ENCODE data around the gene MZB1.
"Not testable (repeated sequence)": the region's sequence is repeated elsewhere in the genome, so short reads cannot be mapped to it uniquely, and the experiment has no call there.

MZB1 gene

GRCh38 chr5:139410993-139411828 is 21.5 kb upstream of the MZB1 start:
- Histone ChIP-seq H3K79me2 (ENCODE audit: insufficient read depth, low read length) (no peaks in the 10 kb centered on the region), H3K9ac (ENCODE audit: low read depth, low read length) (no peak overlapping the region), H3K27me3 (ENCODE audit: insufficient read depth, low read length, poor library complexity) (no peaks in the 10 kb centered on the region), H3K9me3 (ENCODE audit: insufficient read depth, low read length, severe bottlenecking) (no peaks in the 10 kb centered on the region), H3K4me1 (ENCODE audit: insufficient read depth, low read length) (peaks cover 20% of the 10 kb centered on the region), H3K27ac (ENCODE audit: low read length) (no peak overlapping the region), H3K4me2 (ENCODE audit: insufficient read depth, low read length) (no peak overlapping the region), H4K20me1 (ENCODE audit: insufficient read depth, low read length) (no peaks in the 10 kb centered on the region), H3K4me3 (ENCODE audit: low read depth in 1 of 2, low read length in 2 of 2) (no peak overlapping the region), H2AFZ (ENCODE audit: low read depth, low read length) (no peak overlapping the region), H3K36me3 (ENCODE audit: insufficient read depth, low read length) (0 out of 2 replicates have a peak, but pooled peaks cover 2% of the 10 kb centered on the region)
- TF ChIP-seq CTCF (IDR thresholded peaks at IDR 0.05; ENCODE audit: borderline replicate concordance, extremely low read depth, low read length, poor library complexity, severe bottlenecking) (no peak), EZH2 (IDR thresholded peaks at IDR 0.05; ENCODE audit: borderline replicate concordance, low read depth, low read length, severe bottlenecking) (no peak)
- no peak for ATAC-seq (ENCODE audit: insufficient read depth, low read depth)
- DNase-seq, result no peak

GRCh38 chr5:139410121-139410992 is 20.6 kb upstream of the MZB1 start:
- Histone ChIP-seq H3K9me3 (ENCODE audit: insufficient read depth, low read length, severe bottlenecking) (no peaks in the 10 kb centered on the region), H4K20me1 (ENCODE audit: insufficient read depth, low read length) (no peaks in the 10 kb centered on the region), H3K79me2 (ENCODE audit: insufficient read depth, low read length) (no peaks in the 10 kb centered on the region), H3K27ac (ENCODE audit: low read length) (no peak overlapping the region), H3K9ac (ENCODE audit: low read depth, low read length) (no peak overlapping the region), H3K27me3 (ENCODE audit: insufficient read depth, low read length, poor library complexity) (no peaks in the 10 kb centered on the region), H2AFZ (ENCODE audit: low read depth, low read length) (no peak overlapping the region), H3K4me2 (ENCODE audit: insufficient read depth, low read length) (no peak overlapping the region), H3K4me3 (ENCODE audit: low read depth in 1 of 2, low read length in 2 of 2) (no peak overlapping the region), H3K4me1 (ENCODE audit: insufficient read depth, low read length) (peaks cover 11% of the 10 kb centered on the region), H3K36me3 (ENCODE audit: insufficient read depth, low read length) (0 out of 2 replicates have a peak, but pooled peaks cover 2% of the 10 kb centered on the region)
- TF ChIP-seq EZH2 (IDR thresholded peaks at IDR 0.05; ENCODE audit: borderline replicate concordance, low read depth, low read length, severe bottlenecking) (no peak), CTCF (IDR thresholded peaks at IDR 0.05; ENCODE audit: borderline replicate concordance, extremely low read depth, low read length, poor library complexity, severe bottlenecking) (no peak)
- DNase-seq, result no peak
- no peak for ATAC-seq (ENCODE audit: insufficient read depth, low read depth)

GRCh38 chr5:139409116-139409515 is 19.4 kb upstream of the MZB1 start:
- not testable (repeated sequence) for H3K9ac ChIP-seq (ENCODE audit: low read depth, low read length); H3K36me3 ChIP-seq (ENCODE audit: insufficient read depth, low read length); H3K4me3 ChIP-seq (ENCODE audit: low read depth in 1 of 2, low read length in 2 of 2); H4K20me1 ChIP-seq (ENCODE audit: insufficient read depth, low read length); ATAC-seq (ENCODE audit: insufficient read depth, low read depth); H3K4me2 ChIP-seq (ENCODE audit: insufficient read depth, low read length); H2AFZ ChIP-seq (ENCODE audit: low read depth, low read length); H3K9me3 ChIP-seq (ENCODE audit: insufficient read depth, low read length, severe bottlenecking); DNase-seq; H3K27me3 ChIP-seq (ENCODE audit: insufficient read depth, low read length, poor library complexity); H3K27ac ChIP-seq (ENCODE audit: low read length); H3K79me2 ChIP-seq (ENCODE audit: insufficient read depth, low read length)
- H3K4me1 ChIP-seq (ENCODE audit: insufficient read depth, low read length), result peaks cover 12% of the 10 kb centered on the region

GRCh38 chr5:139408191-139408590 is 18.5 kb upstream of the MZB1 start:
- no peak overlapping the region for H2AFZ ChIP-seq (ENCODE audit: low read depth, low read length)
- no peak overlapping the region for H3K4me2 ChIP-seq (ENCODE audit: insufficient read depth, low read length)
- no peaks in the 10 kb centered on the region for H3K9me3 ChIP-seq (ENCODE audit: insufficient read depth, low read length, severe bottlenecking)
- H3K9ac ChIP-seq (ENCODE audit: low read depth, low read length), result no peak overlapping the region
- H3K4me1 ChIP-seq (ENCODE audit: insufficient read depth, low read length), result peaks cover 17% of the 10 kb centered on the region
- TF ChIP-seq EZH2 (IDR thresholded peaks at IDR 0.05; ENCODE audit: borderline replicate concordance, low read depth, low read length, severe bottlenecking) (no peak), CTCF (IDR thresholded peaks at IDR 0.05; ENCODE audit: borderline replicate concordance, extremely low read depth, low read length, poor library complexity, severe bottlenecking) (no peak)
- DNase-seq (no peak), ATAC-seq (ENCODE audit: insufficient read depth, low read depth) (no peak)
- H3K27ac ChIP-seq (ENCODE audit: low read length), result no peak overlapping the region
- no peaks in the 10 kb centered on the region for H4K20me1 ChIP-seq (ENCODE audit: insufficient read depth, low read length)
- no peak overlapping the region for H3K4me3 ChIP-seq (ENCODE audit: low read depth in 1 of 2, low read length in 2 of 2)
- 0 out of 2 replicates have a peak, but pooled peaks cover 2% of the 10 kb centered on the region for H3K36me3 ChIP-seq (ENCODE audit: insufficient read depth, low read length)
- no peaks in the 10 kb centered on the region for H3K79me2 ChIP-seq (ENCODE audit: insufficient read depth, low read length)
- H3K27me3 ChIP-seq (ENCODE audit: insufficient read depth, low read length, poor library complexity), result no peaks in the 10 kb centered on the region

Data from DND-41 (cell line).